Progenitor cell of endocrine pancreas (in vitro differentiated cells): Measurements from ENCODE around the gene UBTF. TPM values are rescaled to one million over a fixed set of nuclear protein-coding genes. Genes with fewer than 3 reads are reported as not detected.

ENCODE experiments used
- DNase-seq: peaks from one replicate; pipeline ENCODE4 v3.0.0; 2021; ENCODE audit warnings: low spot score; ENCODE audit not compliant: unreplicated experiment
- H3K27ac Mint-ChIP-seq: 2 replicates; pipeline ENCODE4 v1.8.0; 2021; ENCODE audit warnings: mild to moderate bottlenecking, moderate library complexity, mixed read lengths
- H3K27me3 Mint-ChIP-seq: 2 replicates; pipeline ENCODE4 v1.8.0; 2021; ENCODE audit warnings: mixed read lengths
- H3K36me3 Mint-ChIP-seq: 2 replicates; pipeline ENCODE4 v1.8.0; 2022; ENCODE audit warnings: mixed read lengths; ENCODE audit not compliant: insufficient read depth
- H3K4me1 Mint-ChIP-seq: 2 replicates; pipeline ENCODE4 v1.8.0; 2021; ENCODE audit warnings: low read depth, mixed read lengths
- H3K4me3 Mint-ChIP-seq: 2 replicates; pipeline ENCODE4 v1.8.0; 2021; ENCODE audit warnings: low read depth, mild to moderate bottlenecking, moderate library complexity, mixed read lengths
- H3K9me3 Mint-ChIP-seq: 2 replicates; pipeline ENCODE4 v1.8.0; 2021; ENCODE audit warnings: low read depth, mixed read lengths
- total RNA-seq: library from RNA; stranded (reverse); gene quantifications from 2 replicates; pipeline ENCODE4 v1.2.1, GENCODE V29; 2021
- TF ChIP-seq, protein P1 (sequence below): fragments of 200-600 bp; sonication (generic); IDR thresholded peaks from one replicate; pipeline ENCODE4 v1.5.0; 2021; ENCODE audit warnings: antibody characterized with exemption, mild to moderate bottlenecking; ENCODE audit not compliant: unreplicated experiment

UBTF gene
- total RNA-seq, 1 donor from 2014 or later: 100 TPM

DNA sequence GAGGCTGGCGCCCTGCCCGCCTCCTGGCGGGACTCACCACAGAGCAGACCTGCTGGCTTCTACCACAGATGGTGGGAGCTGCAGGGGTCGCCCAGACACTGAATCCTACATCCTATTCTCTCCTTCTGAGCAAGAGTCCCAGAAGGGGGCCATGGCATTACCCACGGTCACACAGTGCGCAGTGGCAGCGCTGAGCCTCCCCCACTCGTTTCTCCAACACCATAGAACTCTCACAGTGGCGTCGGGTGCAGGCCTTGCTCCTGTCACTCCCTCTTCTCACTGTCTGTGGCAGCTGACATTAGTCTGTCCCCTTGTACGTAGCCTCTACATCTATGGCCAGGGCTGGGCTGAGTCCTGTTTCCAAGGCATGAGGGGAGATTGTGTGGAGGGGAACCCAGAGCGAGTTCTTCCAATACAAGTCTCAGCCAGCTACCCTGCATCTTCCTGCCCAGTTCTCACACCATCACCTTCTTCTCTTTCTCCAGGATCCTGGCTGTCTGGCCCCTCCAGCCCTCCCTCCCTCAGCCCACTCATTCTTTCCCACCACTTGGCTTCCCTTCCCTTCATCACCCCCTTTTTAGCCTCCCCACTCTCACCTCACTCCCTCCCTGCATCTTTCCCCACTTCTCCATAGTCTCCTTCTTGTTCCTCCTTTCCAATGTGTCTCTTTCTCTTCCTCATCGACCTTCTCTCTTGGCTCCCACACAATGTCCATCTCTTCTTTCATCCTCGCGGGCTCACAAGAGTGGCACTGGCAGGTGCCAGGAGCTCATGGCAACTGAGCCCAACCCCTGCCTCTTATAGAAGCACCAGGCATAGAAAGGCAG lies 5.9 kb downstream of the UBTF start:
- Mint-ChIP-seq H3K36me3 (peaks cover 31% of the 10 kb centered on the region), H3K27ac (peak overlapping the region; percentile 71)

DNA sequence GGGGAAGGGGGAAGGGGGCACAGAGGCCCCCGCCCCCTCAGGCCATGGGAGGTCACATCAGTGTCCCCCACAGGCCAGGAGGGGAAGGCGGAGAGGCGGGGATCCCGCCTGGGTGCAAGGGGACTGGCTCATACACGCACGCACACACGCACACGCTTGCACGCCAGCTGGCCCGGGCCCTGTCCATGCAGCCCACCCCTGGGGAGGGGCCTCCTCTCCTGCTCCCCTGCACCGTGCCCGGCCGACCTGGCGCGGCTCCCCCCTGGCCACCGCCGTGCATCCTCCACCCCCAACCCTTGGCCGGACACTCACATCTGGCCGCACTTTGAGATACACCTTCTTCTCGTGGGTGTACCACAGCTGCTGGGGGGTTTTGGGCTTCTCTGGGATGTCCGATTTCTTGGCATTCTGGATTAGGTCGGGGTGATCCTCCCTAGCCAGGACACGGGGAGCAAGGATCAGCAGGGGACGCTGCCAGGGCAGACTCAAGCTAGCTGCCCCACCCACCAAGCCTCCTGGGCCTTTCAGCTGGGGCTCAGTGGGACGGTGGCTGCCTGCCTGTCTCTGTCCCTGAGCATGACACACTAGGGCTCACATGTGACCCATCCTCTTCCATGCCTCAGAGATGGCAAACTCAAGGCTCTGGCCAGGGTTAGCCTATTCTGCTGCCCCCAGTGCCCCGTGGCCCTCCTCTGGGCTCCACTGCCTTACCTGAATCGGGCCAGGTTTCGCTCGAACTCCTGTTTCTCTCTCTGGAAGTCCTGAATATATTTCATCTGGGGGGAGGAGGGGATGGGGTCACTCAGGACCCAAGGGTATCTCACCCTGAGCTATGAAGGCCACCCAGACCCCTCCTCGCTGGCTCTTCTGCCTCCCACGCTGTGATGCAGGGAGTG lies 6.7 kb downstream of the UBTF start:
- Mint-ChIP-seq H3K27me3 (no peaks in the 10 kb centered on the region), H3K27ac (no peak overlapping the region), H3K4me1 (peaks cover 3% of the 10 kb centered on the region), H3K9me3 (no peaks in the 10 kb centered on the region), H3K4me3 (no peak overlapping the region), H3K36me3 (peaks cover 37% of the 10 kb centered on the region)
- DNase-seq: no peak
- TF ChIP-seq, protein P1, sequence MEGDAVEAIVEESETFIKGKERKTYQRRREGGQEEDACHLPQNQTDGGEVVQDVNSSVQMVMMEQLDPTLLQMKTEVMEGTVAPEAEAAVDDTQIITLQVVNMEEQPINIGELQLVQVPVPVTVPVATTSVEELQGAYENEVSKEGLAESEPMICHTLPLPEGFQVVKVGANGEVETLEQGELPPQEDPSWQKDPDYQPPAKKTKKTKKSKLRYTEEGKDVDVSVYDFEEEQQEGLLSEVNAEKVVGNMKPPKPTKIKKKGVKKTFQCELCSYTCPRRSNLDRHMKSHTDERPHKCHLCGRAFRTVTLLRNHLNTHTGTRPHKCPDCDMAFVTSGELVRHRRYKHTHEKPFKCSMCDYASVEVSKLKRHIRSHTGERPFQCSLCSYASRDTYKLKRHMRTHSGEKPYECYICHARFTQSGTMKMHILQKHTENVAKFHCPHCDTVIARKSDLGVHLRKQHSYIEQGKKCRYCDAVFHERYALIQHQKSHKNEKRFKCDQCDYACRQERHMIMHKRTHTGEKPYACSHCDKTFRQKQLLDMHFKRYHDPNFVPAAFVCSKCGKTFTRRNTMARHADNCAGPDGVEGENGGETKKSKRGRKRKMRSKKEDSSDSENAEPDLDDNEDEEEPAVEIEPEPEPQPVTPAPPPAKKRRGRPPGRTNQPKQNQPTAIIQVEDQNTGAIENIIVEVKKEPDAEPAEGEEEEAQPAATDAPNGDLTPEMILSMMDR: no peak

More for the DNA sequence above, 5.9 kb downstream of the UBTF start:
- H3K4me1 Mint-ChIP-seq: peaks cover 5% of the 10 kb centered on the region
- H3K27me3 Mint-ChIP-seq: no peaks in the 10 kb centered on the region
- no peak overlapping the region for H3K4me3 Mint-ChIP-seq
- TF ChIP-seq, protein P1: no peak
- no peak for DNase-seq
- no peaks in the 10 kb centered on the region for H3K9me3 Mint-ChIP-seq

DNA sequence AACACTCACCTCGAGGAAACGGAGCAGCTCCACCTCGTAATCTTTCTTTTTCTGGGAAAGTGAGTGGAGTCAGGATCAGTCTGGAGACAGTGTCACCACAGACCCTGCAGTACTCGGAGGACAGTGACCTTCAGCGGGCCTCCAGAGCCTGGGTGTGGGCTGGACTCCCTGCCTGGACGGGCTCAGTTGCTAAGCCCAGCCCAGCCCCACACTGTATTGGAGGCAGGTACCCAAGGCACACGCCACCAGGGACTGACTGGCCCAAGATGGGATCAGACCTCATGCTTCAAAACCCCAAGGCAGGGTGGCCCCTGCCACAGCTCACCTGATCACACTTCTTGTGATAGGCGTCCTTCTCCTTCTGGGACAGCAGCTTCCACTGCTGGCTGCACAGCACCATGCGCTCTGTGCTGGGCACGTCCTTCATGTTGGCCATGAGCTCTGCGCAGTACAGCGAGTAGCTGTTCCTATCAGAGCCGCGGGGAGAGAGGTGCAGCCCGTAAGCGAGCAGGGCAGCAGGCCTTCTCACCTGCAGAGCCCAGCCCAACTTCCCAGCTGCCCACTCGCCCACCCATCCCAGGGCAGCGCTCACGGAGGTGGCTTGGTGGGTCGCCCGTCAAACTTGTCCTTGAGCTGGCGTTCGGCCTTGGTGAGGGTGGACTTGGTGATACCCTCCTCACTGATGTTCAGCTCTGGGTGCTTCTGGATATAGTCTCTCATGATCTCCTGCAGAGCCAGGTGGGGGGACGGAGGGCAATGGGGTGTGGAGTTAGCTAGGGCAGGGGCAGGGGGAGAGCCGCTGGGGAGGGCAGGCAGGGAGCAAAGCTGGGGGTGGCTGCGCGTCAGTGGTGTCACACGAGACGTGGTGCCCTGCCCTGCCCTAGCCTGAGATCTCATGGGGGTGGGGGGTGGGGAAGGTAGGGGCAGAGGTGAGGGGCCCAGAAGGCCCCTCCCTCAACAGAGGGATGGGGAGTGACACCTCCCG lies 7.9 kb downstream of the UBTF start:
- DNase-seq: no peak
- H3K4me3 Mint-ChIP-seq: no peak overlapping the region
- no peaks in the 10 kb centered on the region for H3K27me3 Mint-ChIP-seq
- no peaks in the 10 kb centered on the region for H3K9me3 Mint-ChIP-seq
- no peaks in the 10 kb centered on the region for H3K4me1 Mint-ChIP-seq
- TF ChIP-seq, protein P1: no peak
- no peak overlapping the region for H3K27ac Mint-ChIP-seq
- peaks cover 32% of the 10 kb centered on the region for H3K36me3 Mint-ChIP-seq

DNA sequence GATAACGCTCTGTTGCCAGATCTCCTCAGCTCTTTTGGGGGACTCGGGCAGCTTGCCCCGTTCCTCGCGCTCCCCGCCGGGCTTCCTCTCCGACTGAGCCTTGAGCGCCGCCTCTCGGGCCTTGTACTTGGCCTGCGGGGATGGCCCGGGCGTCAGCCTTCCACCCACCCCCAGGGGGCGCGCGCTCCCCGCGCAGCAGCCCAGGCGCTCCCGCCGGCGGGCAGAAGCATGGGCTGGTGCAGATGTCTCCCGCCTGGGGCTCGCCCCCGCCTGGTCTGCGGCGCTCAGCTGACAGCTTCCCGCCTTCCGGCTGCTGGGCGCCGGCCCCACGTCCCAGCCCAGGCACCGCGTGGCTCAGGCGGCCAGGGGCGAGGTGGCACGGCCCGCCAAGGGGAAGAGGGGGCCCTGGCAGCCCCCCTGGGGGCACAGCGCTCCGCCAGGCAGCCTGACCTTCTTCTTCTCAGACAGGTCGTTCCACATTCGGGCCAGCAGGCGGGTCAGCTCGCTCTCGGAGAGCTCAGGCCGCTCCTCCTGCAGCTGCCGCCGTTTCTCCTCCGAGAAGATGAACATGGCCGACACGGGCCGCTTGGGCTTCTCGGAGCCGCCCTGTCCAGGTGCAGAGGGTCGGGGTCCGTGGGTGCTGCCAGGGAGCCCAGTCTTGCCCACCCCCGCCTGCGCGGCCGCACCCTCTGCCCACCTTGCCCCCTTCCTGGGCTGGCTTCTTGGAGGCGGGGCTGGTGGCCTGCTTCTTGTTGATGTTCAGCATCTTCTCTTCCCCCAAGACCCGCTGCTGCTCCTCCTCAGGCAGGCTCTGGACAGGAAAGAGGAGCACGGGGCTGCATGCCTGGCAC lies 8.9 kb downstream of the UBTF start:
- no peaks in the 10 kb centered on the region for H3K9me3 Mint-ChIP-seq
- TF ChIP-seq, protein P1: peak; percentile 96
- H3K27me3 Mint-ChIP-seq: no peaks in the 10 kb centered on the region
- H3K27ac Mint-ChIP-seq: no peak overlapping the region
- H3K4me1 Mint-ChIP-seq: no peaks in the 10 kb centered on the region
- no peak overlapping the region for H3K4me3 Mint-ChIP-seq
- peak; percentile 77 for DNase-seq
- H3K36me3 Mint-ChIP-seq: peaks cover 32% of the 10 kb centered on the region
